Neural cell (in vitro differentiated cells): Measurements from ENCODE around the gene RNF215. TPM values are rescaled to one million over a fixed set of nuclear protein-coding genes. Genes with fewer than 3 reads are reported as not detected.

Experiments used
- H2AFZ ChIP-seq: fragments of 200-600, 300-800 bp; sonication (generic), shearing (Covaris generic); 2 replicates; pipeline ENCODE4 v1.6.0; 2014; ENCODE audit warnings: low read depth, mild to moderate bottlenecking, antibody characterized with exemption, low read length, moderate library complexity
- H3F3A ChIP-seq: fragments of 200-600 bp; shearing (Covaris generic); 2 replicates; pipeline ENCODE4 v1.6.1; 2016; ENCODE audit warnings: mild to moderate bottlenecking, moderate library complexity, mixed read lengths, antibody characterized with exemption, low read length; ENCODE audit not compliant: insufficient read depth, poor library complexity, severe bottlenecking
- H3K27ac ChIP-seq: fragments of 200-600, 300-800 bp; sonication (generic), shearing (Covaris generic); 2 replicates; pipeline ENCODE4 v1.5.1; 2014; ENCODE audit warnings: mild to moderate bottlenecking, low read length, moderate library complexity
- H3K27me3 ChIP-seq: fragments of 300-800, 200-600 bp; sonication (generic), shearing (Covaris generic); 2 replicates; pipeline ENCODE4 v1.6.0; 2014; ENCODE audit warnings: mild to moderate bottlenecking, low read depth, low read length, moderate library complexity; ENCODE audit not compliant: insufficient read depth
- H3K36me3 ChIP-seq: fragments of 300-800, 200-600 bp; sonication (generic), shearing (Covaris generic); 2 replicates; pipeline ENCODE4 v1.5.1; 2014; ENCODE audit warnings: mild to moderate bottlenecking, antibody characterized with exemption, low read length, moderate library complexity; ENCODE audit not compliant: insufficient read depth
- H3K4me2 ChIP-seq: fragments of 300-800, 200-600 bp; sonication (generic), shearing (Covaris generic); 2 replicates; pipeline ENCODE4 v1.6.0; 2014; ENCODE audit warnings: mild to moderate bottlenecking, low read length
- H3K4me3 ChIP-seq: fragments of 300-800, 200-600 bp; sonication (generic), shearing (Covaris generic); 2 replicates; pipeline ENCODE4 v1.5.1; 2014; ENCODE audit warnings: mild to moderate bottlenecking, low read length, moderate library complexity
- H3K79me2 ChIP-seq: fragments of 200-600 bp; shearing (Covaris generic); replicated peaks from 2 replicates; pipeline ENCODE4 v1.6.0; 2014; ENCODE audit warnings: mild to moderate bottlenecking, low read length, moderate library complexity; ENCODE audit not compliant: insufficient read depth
- H3K9ac ChIP-seq: fragments of 300-800, 200-600 bp; sonication (generic), shearing (Covaris generic); 2 replicates; pipeline ENCODE4 v1.6.1; 2016; ENCODE audit warnings: mild to moderate bottlenecking, low read length, mixed read lengths
- H3K9me2 ChIP-seq: fragments of 200-600 bp; shearing (Covaris generic); 2 replicates; pipeline ENCODE4 v1.6.1; 2016; ENCODE audit warnings: mild to moderate bottlenecking, low read length, mixed read lengths; ENCODE audit not compliant: insufficient read depth
- H3K9me3 ChIP-seq: fragments of 200-600, 300-800 bp; sonication (generic), shearing (Covaris generic); 2 replicates; pipeline ENCODE4 v1.6.1; 2016; ENCODE audit warnings: mild to moderate bottlenecking, mixed run types, low read length, moderate library complexity, mixed read lengths
- H4K20me1 ChIP-seq: fragments of 200-600 bp; shearing (Covaris generic); 2 replicates; pipeline ENCODE4 v1.6.1; 2016; ENCODE audit warnings: mild to moderate bottlenecking, mixed run types; ENCODE audit not compliant: insufficient read depth
- CTCF ChIP-seq: fragments of 450-650 bp; IDR thresholded peaks from 2 replicates; pipeline ENCODE4 v1.5.1; 2014; ENCODE audit warnings: antibody characterized with exemption, mild to moderate bottlenecking, moderate library complexity; ENCODE audit not compliant: poor library complexity, severe bottlenecking
- EP300 ChIP-seq: fragments of 450-650 bp; conservative IDR thresholded peaks from 2 replicates; pipeline ENCODE4 v1.6.1; 2014; ENCODE audit warnings: antibody characterized with exemption, mild to moderate bottlenecking, moderate library complexity; ENCODE audit not compliant: poor library complexity, severe bottlenecking
- EZH2 ChIP-seq: fragments of 200-600, 300-800 bp; shearing (Covaris generic), sonication (generic); IDR thresholded peaks from 2 replicates; pipeline ENCODE4 v1.6.1; 2014; ENCODE audit warnings: antibody characterized with exemption, low read length, borderline replicate concordance, mild to moderate bottlenecking; ENCODE audit not compliant: insufficient read depth, poor library complexity, severe bottlenecking
- MXI1 ChIP-seq: fragments of 450-650 bp; conservative IDR thresholded peaks from 2 replicates; pipeline ENCODE4 v1.6.1; 2014; ENCODE audit warnings: antibody characterized with exemption, mild to moderate bottlenecking; ENCODE audit not compliant: poor library complexity, severe bottlenecking
- POLR2AphosphoS5 ChIP-seq: IDR thresholded peaks from 2 replicates; pipeline ENCODE4 v1.6.1; 2012
- RAD21 ChIP-seq: fragments of 450-650 bp; conservative IDR thresholded peaks from 2 replicates; pipeline ENCODE4 v1.6.1; 2014; ENCODE audit warnings: antibody characterized with exemption, mild to moderate bottlenecking, moderate library complexity
- REST ChIP-seq: IDR thresholded peaks from 2 replicates; pipeline ENCODE4 v1.6.1; 2012; ENCODE audit warnings: borderline replicate concordance
- SMC3 ChIP-seq: fragments of 450-650 bp; conservative IDR thresholded peaks from 2 replicates; pipeline ENCODE4 v1.6.1; 2014; ENCODE audit warnings: antibody characterized with exemption, mild to moderate bottlenecking, moderate library complexity; ENCODE audit not compliant: poor library complexity
- TAF1 ChIP-seq: IDR thresholded peaks from 2 replicates; pipeline ENCODE4 v1.6.1; 2012; ENCODE audit warnings: low read depth
- polyA plus RNA-seq: library from polyadenylated mRNA; depleted of rRNA; stranded (reverse); fragments of >200 nt; gene quantifications from 2 replicates; pipeline ENCODE4 v1.2.3, GENCODE V29; 2014

RNF215 gene
- polyA plus RNA-seq, 1 donor from 2014 or later: 28.3 TPM

- Histone ChIP-seq H3K9ac (no peak overlapping the region), H3K4me2 (no peak overlapping the region), H4K20me1 (no peaks in the 10 kb centered on the region), H3K9me3 (no peaks in the 10 kb centered on the region), H2AFZ (no peak overlapping the region), H3F3A (no peaks in the 10 kb centered on the region), H3K36me3 (no peaks in the 10 kb centered on the region), H3K79me2 (no peaks in the 10 kb centered on the region), H3K9me2 (no peaks in the 10 kb centered on the region), H3K27me3 (no peaks in the 10 kb centered on the region), H3K27ac (no peak overlapping the region), H3K4me3 (no peak overlapping the region)
- TF ChIP-seq POLR2AphosphoS5: no peak
- TF ChIP-seq EZH2: no peak
- no peak for TF ChIP-seq TAF1
- no peak for TF ChIP-seq RAD21
- TF ChIP-seq SMC3: no peak
- no peak for TF ChIP-seq MXI1
- TF ChIP-seq EP300: no peak
- TF ChIP-seq CTCF: no peak
- no peak for TF ChIP-seq REST
Observed at GRCh38 chr22:30368420-30368819, 18.8 kb downstream of the RNF215 start.

GRCh38 chr22:30365891-30366290 is 21.3 kb downstream of the RNF215 start:
- no peak overlapping the region for H2AFZ ChIP-seq
- no peaks in the 10 kb centered on the region for H3K36me3 ChIP-seq
- no peaks in the 10 kb centered on the region for H3F3A ChIP-seq

More at GRCh38 chr22:30365891-30366290, 21.3 kb downstream of the RNF215 start:
- Histone ChIP-seq H3K79me2 (no peaks in the 10 kb centered on the region), H3K27me3 (no peaks in the 10 kb centered on the region), H4K20me1 (no peaks in the 10 kb centered on the region), H3K9me3 (no peaks in the 10 kb centered on the region), H3K9me2 (no peaks in the 10 kb centered on the region), H3K4me3 (no peak overlapping the region), H3K9ac (no peak overlapping the region), H3K27ac (no peak overlapping the region), H3K4me2 (no peak overlapping the region)
- TF ChIP-seq EP300: no peak
- no peak for TF ChIP-seq POLR2AphosphoS5
- no peak for TF ChIP-seq TAF1
- no peak for TF ChIP-seq MXI1
- no peak for TF ChIP-seq REST
- no peak for TF ChIP-seq SMC3
- no peak for TF ChIP-seq EZH2
- no peak for TF ChIP-seq RAD21
- no peak for TF ChIP-seq CTCF
